Mesothelial cell of epicardium (in vitro differentiated cells): Measurements from ENCODE around the gene SRRD. TPM values are rescaled to one million over a fixed set of nuclear protein-coding genes. Genes with fewer than 3 reads are reported as not detected.

ENCODE experiments used
- DNase-seq, 2 experiments: peaks; one replicate each; pipeline ENCODE4 v3.0.0; 2021; ENCODE audit warnings: low spot score in 2 of 2; ENCODE audit not compliant: unreplicated experiment in 2 of 2
- H3K27ac Mint-ChIP-seq: 2 replicates; pipeline ENCODE4 v1.8.0; 2021; ENCODE audit warnings: mixed read lengths
- H3K27me3 Mint-ChIP-seq: 2 replicates; pipeline ENCODE4 v1.8.0; 2021; ENCODE audit warnings: low read depth, mixed read lengths
- H3K36me3 Mint-ChIP-seq: 2 replicates; pipeline ENCODE4 v1.8.0; 2021; ENCODE audit warnings: mixed read lengths
- H3K4me1 Mint-ChIP-seq: 2 replicates; pipeline ENCODE4 v1.8.0; 2021; ENCODE audit warnings: mixed read lengths
- H3K4me3 Mint-ChIP-seq: 2 replicates; pipeline ENCODE4 v1.8.0; 2021; ENCODE audit warnings: mild to moderate bottlenecking, moderate library complexity, mixed read lengths
- H3K9me3 Mint-ChIP-seq: 2 replicates; pipeline ENCODE4 v1.8.0; 2021; ENCODE audit warnings: mixed read lengths
- total RNA-seq: library from RNA; stranded (reverse); gene quantifications from 3 replicates; pipeline ENCODE4 v1.2.1, GENCODE V29; 2021
- TF ChIP-seq, protein P1 (sequence below): fragments of 200-600 bp; sonication (generic); IDR thresholded peaks from one replicate; pipeline ENCODE4 v1.5.0; 2021; ENCODE audit warnings: antibody characterized with exemption; ENCODE audit not compliant: unreplicated experiment

The SRRD gene
- total RNA-seq, 1 donor from 2014 or later: 24.1 TPM

DNA sequence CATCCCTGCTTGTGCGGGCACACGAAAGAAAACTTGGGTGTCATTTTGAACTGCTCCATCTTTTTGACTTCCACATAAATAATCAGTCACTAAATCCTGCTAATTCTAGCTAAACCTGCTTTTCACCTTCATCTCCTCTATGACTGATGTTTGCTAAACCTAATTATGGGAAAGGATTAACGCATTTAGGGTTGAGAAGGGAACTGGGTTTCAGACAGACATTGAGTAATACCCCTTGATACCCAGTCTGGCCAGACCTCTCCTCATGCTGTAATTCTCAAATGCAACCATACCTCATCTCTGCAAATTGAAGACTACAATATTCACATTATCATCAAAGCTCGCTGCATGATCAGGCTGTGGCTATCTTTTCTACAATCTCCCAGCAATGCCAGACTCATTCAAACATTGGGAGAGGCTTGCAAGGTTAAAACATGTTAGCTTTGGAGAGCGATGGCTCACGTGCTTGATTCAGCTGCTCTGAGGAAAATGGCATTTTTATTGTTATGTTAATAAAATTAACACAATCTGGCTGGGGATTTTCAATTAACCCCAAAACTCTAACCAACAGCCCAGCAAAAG is 2.5 kb upstream of the SRRD start:
- H3K36me3 Mint-ChIP-seq: peaks cover 13% of the 10 kb centered on the region
- no peaks in the 10 kb centered on the region for H3K9me3 Mint-ChIP-seq
- H3K4me3 Mint-ChIP-seq: no peak overlapping the region
- TF ChIP-seq, protein P1, sequence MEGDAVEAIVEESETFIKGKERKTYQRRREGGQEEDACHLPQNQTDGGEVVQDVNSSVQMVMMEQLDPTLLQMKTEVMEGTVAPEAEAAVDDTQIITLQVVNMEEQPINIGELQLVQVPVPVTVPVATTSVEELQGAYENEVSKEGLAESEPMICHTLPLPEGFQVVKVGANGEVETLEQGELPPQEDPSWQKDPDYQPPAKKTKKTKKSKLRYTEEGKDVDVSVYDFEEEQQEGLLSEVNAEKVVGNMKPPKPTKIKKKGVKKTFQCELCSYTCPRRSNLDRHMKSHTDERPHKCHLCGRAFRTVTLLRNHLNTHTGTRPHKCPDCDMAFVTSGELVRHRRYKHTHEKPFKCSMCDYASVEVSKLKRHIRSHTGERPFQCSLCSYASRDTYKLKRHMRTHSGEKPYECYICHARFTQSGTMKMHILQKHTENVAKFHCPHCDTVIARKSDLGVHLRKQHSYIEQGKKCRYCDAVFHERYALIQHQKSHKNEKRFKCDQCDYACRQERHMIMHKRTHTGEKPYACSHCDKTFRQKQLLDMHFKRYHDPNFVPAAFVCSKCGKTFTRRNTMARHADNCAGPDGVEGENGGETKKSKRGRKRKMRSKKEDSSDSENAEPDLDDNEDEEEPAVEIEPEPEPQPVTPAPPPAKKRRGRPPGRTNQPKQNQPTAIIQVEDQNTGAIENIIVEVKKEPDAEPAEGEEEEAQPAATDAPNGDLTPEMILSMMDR: no peak
- no peak for DNase-seq
- H3K4me1 Mint-ChIP-seq: peaks cover 64% of the 10 kb centered on the region
- H3K27me3 Mint-ChIP-seq: no peaks in the 10 kb centered on the region
- no peak overlapping the region for H3K27ac Mint-ChIP-seq

- TF ChIP-seq, protein P1: no peak
- DNase-seq: no peak
- Mint-ChIP-seq H3K27me3 (no peaks in the 10 kb centered on the region), H3K9me3 (no peaks in the 10 kb centered on the region), H3K4me3 (peak overlapping the region; percentile 83), H3K4me1 (peaks cover 64% of the 10 kb centered on the region), H3K36me3 (peaks cover 10% of the 10 kb centered on the region), H3K27ac (no peak overlapping the region)
Measured at GRCh38 chr22:26481694-26482093, 2.0 kb upstream of the SRRD start.

GRCh38 chr22:26482161-26482560 is 1.5 kb upstream of the SRRD start:
- Mint-ChIP-seq H3K4me1 (peaks cover 64% of the 10 kb centered on the region), H3K4me3 (peak overlapping the region; percentile 83), H3K27ac (peak overlapping the region; percentile 99), H3K27me3 (no peaks in the 10 kb centered on the region), H3K9me3 (no peaks in the 10 kb centered on the region), H3K36me3 (peaks cover 8% of the 10 kb centered on the region)
- TF ChIP-seq, protein P1: no peak
- no peak for DNase-seq

GRCh38 chr22:26483043-26483438 is 636 bp upstream of the SRRD start:
- TF ChIP-seq, protein P1: no peak
- Mint-ChIP-seq H3K4me1 (peaks cover 55% of the 10 kb centered on the region), H3K27ac (peak overlapping the region; percentile 99), H3K27me3 (no peaks in the 10 kb centered on the region), H3K9me3 (no peaks in the 10 kb centered on the region), H3K36me3 (peaks cover 2% of the 10 kb centered on the region), H3K4me3 (peak overlapping the region; percentile 83)
- DNase-seq: no peak

- peaks cover 49% of the 10 kb centered on the region for H3K4me1 Mint-ChIP-seq
- TF ChIP-seq, protein P1: no peak
Measured at GRCh38 chr22:26484360-26484706, 656 bp downstream of the SRRD start.

GRCh38 chr22:26485013-26485412 is 1.3 kb downstream of the SRRD start:
- TF ChIP-seq, protein P1: no peak
- H3K9me3 Mint-ChIP-seq: no peaks in the 10 kb centered on the region
- H3K27ac Mint-ChIP-seq: peak overlapping the region; percentile 5
- peaks cover 12% of the 10 kb centered on the region for H3K36me3 Mint-ChIP-seq
- H3K4me1 Mint-ChIP-seq: peaks cover 42% of the 10 kb centered on the region
- DNase-seq: no peak
- peak overlapping the region; percentile 24 for H3K4me3 Mint-ChIP-seq
- H3K27me3 Mint-ChIP-seq: no peaks in the 10 kb centered on the region

More at GRCh38 chr22:26484360-26484706, 656 bp downstream of the SRRD start:
- peak overlapping the region; percentile 92 for H3K27ac Mint-ChIP-seq
- peaks cover 11% of the 10 kb centered on the region for H3K36me3 Mint-ChIP-seq
- DNase-seq: no peak
- no peaks in the 10 kb centered on the region for H3K27me3 Mint-ChIP-seq
- H3K4me3 Mint-ChIP-seq: peak overlapping the region; percentile 83
- no peaks in the 10 kb centered on the region for H3K9me3 Mint-ChIP-seq
